ENCODE measurements around the gene SOAT1. TPM values are rescaled to one million over a fixed set of nuclear protein-coding genes. Genes with fewer than 3 reads are reported as not detected.

The SOAT1 gene
- total and polyA plus RNA-seq, 2 donors (not counting 1 experiment from before 2014, with no cell fraction given) = 3.1 to 25.1 TPM

DNA sequence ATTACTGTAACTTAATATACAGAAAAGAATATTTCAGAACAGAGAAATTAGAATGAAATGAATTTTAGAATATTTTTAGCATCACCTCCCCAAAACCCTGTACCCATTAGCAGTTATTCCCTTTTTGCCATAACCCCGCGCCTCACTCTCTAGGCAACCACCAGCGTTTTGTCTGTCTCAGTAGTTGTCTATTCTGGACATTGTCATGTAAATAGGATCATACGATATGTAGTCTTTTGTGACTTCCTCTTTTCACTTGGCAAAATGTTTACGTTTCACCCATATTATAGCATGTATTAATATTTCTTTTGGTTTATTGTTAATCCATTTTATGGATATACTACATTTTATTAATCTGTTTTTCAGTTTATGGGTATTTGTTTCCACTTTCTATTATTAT, 24.9 kb downstream of the SOAT1 start:
- WGBS (ENCODE audit: insufficient coverage) = no CpG with 5 or more reads among the region's 5 CpGs
- TF ChIP-seq EZH2 (IDR thresholded peaks at IDR 0.05; ENCODE audit: borderline replicate concordance, insufficient read depth, low read depth, low read length, poor library complexity, severe bottlenecking) = no peak
- TF ChIP-seq, protein P1, sequence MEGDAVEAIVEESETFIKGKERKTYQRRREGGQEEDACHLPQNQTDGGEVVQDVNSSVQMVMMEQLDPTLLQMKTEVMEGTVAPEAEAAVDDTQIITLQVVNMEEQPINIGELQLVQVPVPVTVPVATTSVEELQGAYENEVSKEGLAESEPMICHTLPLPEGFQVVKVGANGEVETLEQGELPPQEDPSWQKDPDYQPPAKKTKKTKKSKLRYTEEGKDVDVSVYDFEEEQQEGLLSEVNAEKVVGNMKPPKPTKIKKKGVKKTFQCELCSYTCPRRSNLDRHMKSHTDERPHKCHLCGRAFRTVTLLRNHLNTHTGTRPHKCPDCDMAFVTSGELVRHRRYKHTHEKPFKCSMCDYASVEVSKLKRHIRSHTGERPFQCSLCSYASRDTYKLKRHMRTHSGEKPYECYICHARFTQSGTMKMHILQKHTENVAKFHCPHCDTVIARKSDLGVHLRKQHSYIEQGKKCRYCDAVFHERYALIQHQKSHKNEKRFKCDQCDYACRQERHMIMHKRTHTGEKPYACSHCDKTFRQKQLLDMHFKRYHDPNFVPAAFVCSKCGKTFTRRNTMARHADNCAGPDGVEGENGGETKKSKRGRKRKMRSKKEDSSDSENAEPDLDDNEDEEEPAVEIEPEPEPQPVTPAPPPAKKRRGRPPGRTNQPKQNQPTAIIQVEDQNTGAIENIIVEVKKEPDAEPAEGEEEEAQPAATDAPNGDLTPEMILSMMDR (IDR thresholded peaks at IDR 0.05) = no peak
- H3K36me3 ChIP-seq (replicated peaks in 1 of 2; ENCODE audit: control extremely low read depth in 1 of 2, control insufficient read depth in 1 of 2, extremely low read depth in 1 of 2, insufficient read depth in 2 of 2, low read length in 1 of 2) = no peaks in the 10 kb centered on the region
- no peaks in the 10 kb centered on the region for H3K27me3 ChIP-seq (replicated peaks in 1 of 4; ENCODE audit: control extremely low read depth in 1 of 4, control insufficient read depth in 3 of 4, insufficient read depth in 4 of 4, low read length in 3 of 4)
- Mint-ChIP-seq H3K27me3 (no peaks in the 10 kb centered on the region), H3K9me3 (ENCODE audit: insufficient read depth) (no peaks in the 10 kb centered on the region), H3K4me3 (no peak overlapping the region), H3K4me1 (peaks cover 7% of the 10 kb centered on the region), H3K27ac (no peak overlapping the region)
- no peak overlapping the region for H3K4me2 ChIP-seq (replicated peaks; ENCODE audit: low read depth, low read length, poor library complexity, severe bottlenecking)
- H3K9ac ChIP-seq (ENCODE audit: low read length) = no peak overlapping the region
- H4K20me1 ChIP-seq (ENCODE audit: control insufficient read depth, insufficient read depth, low read length, poor library complexity, severe bottlenecking) = no peaks in the 10 kb centered on the region
- no peak overlapping the region for H3K4me3 ChIP-seq (ENCODE audit: control extremely low read depth in 1 of 5, extremely low read depth in 1 of 5, insufficient read depth in 1 of 5, low read depth in 2 of 5, low read length in 4 of 5)
- ATAC-seq (ENCODE audit: low read depth) = no peak
- POLR2A ChIA-PET = no interaction called here
- no peaks in the 10 kb centered on the region for H3K4me1 ChIP-seq (ENCODE audit: control insufficient read depth in 2 of 2, insufficient read depth in 2 of 2, low read length in 2 of 2)
- H3K9me3 ChIP-seq (ENCODE audit: control extremely low read depth in 1 of 3, control insufficient read depth in 2 of 3, insufficient read depth in 1 of 3, low read length in 2 of 3) = no peaks in the 10 kb centered on the region
- DNase-seq = no peak
- CTCF ChIA-PET = no interaction called here
- H2AFZ ChIP-seq (ENCODE audit: insufficient read depth, low read depth, low read length, poor library complexity, severe bottlenecking) = no peak overlapping the region
- peaks cover 46% of the 10 kb centered on the region for H3K79me2 ChIP-seq (ENCODE audit: control insufficient read depth, insufficient read depth, low read length)
- H3K27ac ChIP-seq (ENCODE audit: low read length in 2 of 2) = peak overlapping the region in 1 of 2 donors; percentile 15
- intact Hi-C loops (cut with micrococcal nuclease) = no loop called here

DNA sequence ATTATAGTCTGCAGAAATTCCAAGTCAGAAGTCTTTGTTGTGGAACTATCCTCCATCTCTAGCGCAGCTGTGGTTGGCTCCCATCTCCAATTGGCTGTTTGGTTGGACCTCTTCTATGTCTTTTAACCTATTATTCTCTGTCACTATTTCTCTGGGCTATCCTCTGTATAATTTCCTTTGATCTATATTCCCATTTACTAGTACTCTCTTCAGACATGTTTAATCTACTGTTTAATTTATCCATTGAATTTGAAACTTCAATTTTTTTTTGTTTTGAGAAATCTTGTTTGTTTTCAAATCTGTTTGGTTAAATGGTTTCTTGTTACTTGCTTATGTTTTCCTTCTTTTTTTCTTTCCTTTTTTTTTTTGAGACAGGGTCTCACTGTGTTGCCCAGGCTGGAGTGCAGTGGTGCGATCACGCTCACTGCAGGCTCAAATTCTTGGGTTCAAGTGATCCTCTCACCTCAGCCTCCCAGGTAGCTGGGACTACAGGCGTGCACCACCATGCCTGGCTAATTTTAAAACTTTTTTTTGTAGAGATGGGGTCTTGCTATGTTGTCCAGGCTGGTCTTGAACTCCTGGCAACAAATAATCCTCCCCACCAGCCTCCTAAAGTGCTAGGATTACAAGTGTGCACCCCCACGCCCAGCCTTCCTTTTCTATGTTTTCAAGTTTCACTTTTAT, 28.1 kb downstream of the SOAT1 start:
- Histone ChIP-seq H3K9me3 (ENCODE audit: control extremely low read depth in 1 of 3, control insufficient read depth in 2 of 3, insufficient read depth in 1 of 3, low read length in 2 of 3) (no peaks in the 10 kb centered on the region), H3K4me3 (ENCODE audit: control extremely low read depth in 1 of 5, extremely low read depth in 1 of 5, insufficient read depth in 1 of 5, low read depth in 2 of 5, low read length in 4 of 5) (no peak overlapping the region), H3K9ac (ENCODE audit: low read length) (no peak overlapping the region), H3K4me2 (replicated peaks; ENCODE audit: low read depth, low read length, poor library complexity, severe bottlenecking) (no peak overlapping the region), H3K36me3 (replicated peaks in 1 of 2; ENCODE audit: control extremely low read depth in 1 of 2, control insufficient read depth in 1 of 2, extremely low read depth in 1 of 2, insufficient read depth in 2 of 2, low read length in 1 of 2) (peaks cover 8 to 12% of the 10 kb centered on the region in 2 experiments), H3K27me3 (replicated peaks in 1 of 4; ENCODE audit: control extremely low read depth in 1 of 4, control insufficient read depth in 3 of 4, insufficient read depth in 4 of 4, low read length in 3 of 4) (no peaks in the 10 kb centered on the region), H3K79me2 (ENCODE audit: control insufficient read depth, insufficient read depth, low read length) (peaks cover 49% of the 10 kb centered on the region), H4K20me1 (ENCODE audit: control insufficient read depth, insufficient read depth, low read length, poor library complexity, severe bottlenecking) (no peaks in the 10 kb centered on the region), H3K27ac (ENCODE audit: low read length in 2 of 2) (no peak overlapping the region), H2AFZ (ENCODE audit: insufficient read depth, low read depth, low read length, poor library complexity, severe bottlenecking) (no peak overlapping the region), H3K4me1 (ENCODE audit: control insufficient read depth in 2 of 2, insufficient read depth in 2 of 2, low read length in 2 of 2) (no peaks in the 10 kb centered on the region)
- ChIA-PET POLR2A (no interaction called here), CTCF (no interaction called here)
- ATAC-seq (ENCODE audit: low read depth) = no peak
- Mint-ChIP-seq H3K27me3 (no peaks in the 10 kb centered on the region), H3K4me3 (no peak overlapping the region), H3K4me1 (peaks cover 7% of the 10 kb centered on the region), H3K9me3 (ENCODE audit: insufficient read depth) (no peaks in the 10 kb centered on the region), H3K27ac (no peak overlapping the region)
- no peak for DNase-seq
- intact Hi-C loops (cut with micrococcal nuclease) = no loop called here
- TF ChIP-seq EZH2 (IDR thresholded peaks at IDR 0.05; ENCODE audit: borderline replicate concordance, insufficient read depth, low read depth, low read length, poor library complexity, severe bottlenecking) = no peak
- TF ChIP-seq, protein P1 (IDR thresholded peaks at IDR 0.05) = no peak
- WGBS (ENCODE audit: insufficient coverage) = 92% methylated on average over 4 of the region's 5 CpGs

All from B cell (primary cell).